GM12878 (cell line): ENCODE results near the gene CEBPG. TPM values are rescaled to one million over a fixed set of nuclear protein-coding genes. Genes with fewer than 3 reads are reported as not detected.

Experiments
- HDAC6 ChIP-seq: fragments of 200-600 bp; sonication (generic); IDR thresholded peaks from one replicate; pipeline ENCODE4 v1.8.0; 2017; ENCODE audit warnings: antibody characterized with exemption; ENCODE audit not compliant: unreplicated experiment
- IKZF1 ChIP-seq: fragments of 450-650 bp; conservative IDR thresholded peaks from 2 replicates; pipeline ENCODE4 v1.6.1; 2017; ENCODE audit warnings: antibody characterized with exemption, mild to moderate bottlenecking
- NBN ChIP-seq: fragments of 450-650 bp; IDR thresholded peaks from 2 replicates; pipeline ENCODE4 v1.6.1; 2016
- NRF1 ChIP-seq: conservative IDR thresholded peaks from 2 replicates; pipeline ENCODE4 v1.6.1; 2011; ENCODE audit warnings: mild to moderate bottlenecking, low read depth, low read length, improper control_type of control experiment
- PBX3 ChIP-seq: IDR thresholded peaks from 2 replicates; pipeline ENCODE4 v1.6.1; 2011; ENCODE audit warnings: mild to moderate bottlenecking, low read depth, low read length, moderate library complexity; ENCODE audit not compliant: insufficient replicate concordance
- SKIL ChIP-seq: fragments of 450-650 bp; IDR thresholded peaks from 2 replicates; pipeline ENCODE4 v1.6.1; 2017; ENCODE audit warnings: mild to moderate bottlenecking, low read depth, inconsistent platforms; ENCODE audit not compliant: poor library complexity, severe bottlenecking
- ZBTB11 ChIP-seq: fragments of 450-650 bp; formaldehyde crosslinking; IDR thresholded peaks from 2 replicates; pipeline ENCODE4 v1.5.0; 2022; ENCODE audit warnings: mild to moderate bottlenecking, missing genetic modification characterization
- ZNF217 ChIP-seq: fragments of 450-650 bp; IDR thresholded peaks from 2 replicates; pipeline ENCODE4 v1.6.1; 2017; ENCODE audit warnings: antibody characterized with exemption, mild to moderate bottlenecking
- polyA plus RNA-seq, 11 experiments: library from polyadenylated mRNA; depleted of rRNA in 4 of 11; unstranded in 6 of 11; stranded (reverse) in 5 of 11; fragments of >200 nt; fragmentation: Nextera tagmentation in 4 of 11; fragmentation: Illumina TruSeq in 1 of 11; extraction: Ambion mirVana in 4 of 11; extraction: Trizol in 1 of 11; gene quantifications; 1 replicate in 1 of 11; 2 replicates in 10 of 11; pipeline versions ENCODE4 v1.2.1 to v1.2.3, GENCODE V29; 2011 to 2016; ENCODE audit warnings: inconsistent platforms in 2 of 11, missing spikeins in 2 of 11, low read depth in 1 of 11
- total RNA-seq, 4 experiments: library from RNA; depleted of rRNA in 3 of 4; stranded (reverse); fragments of >200 nt in 3 of 4; fragmentation: Illumina TruSeq in 1 of 4; extraction: Trizol in 1 of 4; gene quantifications; 2 replicates each; pipeline versions ENCODE4 v1.2.1 to v1.2.3, GENCODE V29; 2013 to 2021

CEBPG gene
- total and polyA plus RNA-seq, 10 of the 15 experiments (the other 5 are each of a cell fraction or from before 2014, with no cell fraction given), result 5.2 to 22.4 (median 20.0) TPM

- TF ChIP-seq SKIL, result no peak
- no peak for TF ChIP-seq NRF1
- no peak for TF ChIP-seq NBN
- TF ChIP-seq HDAC6, result no peak
- no peak for TF ChIP-seq ZBTB11
- TF ChIP-seq PBX3, result no peak
- no peak for TF ChIP-seq IKZF1
- no peak for TF ChIP-seq ZNF217
- TF ChIP-seq, all 136 proteins: peak for 0
Measured at GRCh38 chr19:33421368-33421767, 47.9 kb downstream of the CEBPG start (continued).
